Endothelial cell of umbilical vein (primary cell): ENCODE data around the gene CD44. TPM values are rescaled to one million over a fixed set of nuclear protein-coding genes. Genes with fewer than 3 reads are reported as not detected.
"Not testable (repeated sequence)": the region's sequence is repeated elsewhere in the genome, so short reads cannot be mapped to it uniquely, and the experiment has no call there.

ENCODE experiments used
- BruUV-seq: library from RNA; stranded (reverse); fragments of 400-500 nt; replicated peaks from 2 replicates; lab custom pipeline; 2021; lab: Mats Ljungman, UMichigan
- CTCF ChIA-PET: fragments of 300-600, 350-600 bp; sonication (Branson Sonifier 250); formaldehyde crosslinking; loops from one replicate; lab custom pipeline; 2021; ENCODE audit warnings: antibody characterized with exemption, inconsistent platforms; lab: Charles Lee
- POLR2A ChIA-PET: fragments of 300-600, 350-600 bp; sonication (Branson Sonifier 250); formaldehyde crosslinking; loops from one replicate; lab custom pipeline; 2021; ENCODE audit warnings: antibody characterized with exemption, inconsistent platforms; lab: Charles Lee
- DNase-seq: peaks from one replicate; pipeline ENCODE4 v3.0.0-alpha.2; 2011; ENCODE audit warnings: low read depth, low spot score
- FAIRE-seq: peaks from 2 replicates; lab custom pipeline; 2011; peaks lifted over from hg19 to GRCh38; lab: Jason Lieb, UNC
- H2AFZ ChIP-seq: 2 replicates; pipeline ENCODE4 v1.6.0; 2012; ENCODE audit warnings: low read depth, low read length, control low read depth, inconsistent platforms
- H3K27ac ChIP-seq: 2 replicates; pipeline ENCODE4 v1.5.1; 2011; ENCODE audit warnings: low read depth, mild to moderate bottlenecking, control low read depth, low read length, moderate library complexity; ENCODE audit not compliant: insufficient read depth
- H3K27me3 ChIP-seq, 2 experiments: 2 replicates each; pipeline versions ENCODE4 v1.6.0 to v1.6.1; 2011; ENCODE audit warnings: low read length in 2 of 2, mixed read lengths in 1 of 2; ENCODE audit not compliant: control insufficient read depth in 2 of 2, insufficient read depth in 2 of 2
- H3K36me3 ChIP-seq, 2 experiments: 2 replicates in 1 of 2; 3 replicates in 1 of 2; pipeline ENCODE4 v1.5.1; 2011; ENCODE audit warnings: low read length in 2 of 2, mild to moderate bottlenecking in 1 of 2, moderate library complexity in 1 of 2; ENCODE audit not compliant: control insufficient read depth in 2 of 2, insufficient read depth in 2 of 2; ENCODE audit errors: extremely low read depth in 1 of 2
- H3K4me1 ChIP-seq: 3 replicates; pipeline ENCODE4 v1.5.1; 2011; ENCODE audit warnings: mild to moderate bottlenecking, low read length; ENCODE audit not compliant: control insufficient read depth, insufficient read depth; ENCODE audit errors: extremely low read depth
- H3K4me2 ChIP-seq: 2 replicates; pipeline ENCODE4 v1.6.1; 2011; ENCODE audit warnings: low read length, control low read depth, mixed read lengths; ENCODE audit not compliant: insufficient read depth
- H3K4me3 ChIP-seq, 3 experiments: fragments of 200-600 bp in 1 of 3; sonication (generic), shearing (Covaris generic) in 1 of 3; replicated peaks in 1 of 3; 2 replicates each; pipeline ENCODE4 v1.5.1; 2011 to 2016; ENCODE audit warnings: control low read depth in 3 of 3, low read length in 3 of 3, mild to moderate bottlenecking in 2 of 3, inconsistent platforms in 1 of 3, low read depth in 1 of 3, moderate library complexity in 1 of 3; ENCODE audit not compliant: insufficient read depth in 1 of 3
- H3K79me2 ChIP-seq: 2 replicates; pipeline ENCODE4 v1.6.0; 2012; ENCODE audit warnings: low read length, inconsistent platforms; ENCODE audit not compliant: control insufficient read depth, insufficient read depth
- H3K9ac ChIP-seq: replicated peaks from 2 replicates; pipeline ENCODE3; 2011; ENCODE audit warnings: low read length, control low read depth; ENCODE audit not compliant: insufficient read depth; ENCODE audit errors: extremely low read depth
- H3K9me1 ChIP-seq: replicated peaks from 3 replicates; pipeline ENCODE4 v1.6.0; 2011; ENCODE audit warnings: mild to moderate bottlenecking, low read length; ENCODE audit not compliant: control insufficient read depth, insufficient read depth; ENCODE audit errors: extremely low read depth
- H3K9me3 ChIP-seq: replicated peaks from 2 replicates; pipeline ENCODE4 v1.5.1; 2012; ENCODE audit warnings: low read length, inconsistent platforms; ENCODE audit not compliant: control insufficient read depth, insufficient read depth
- H4K20me1 ChIP-seq: replicated peaks from 2 replicates; pipeline ENCODE3; 2011; ENCODE audit warnings: mild to moderate bottlenecking, low read length; ENCODE audit not compliant: control insufficient read depth, insufficient read depth; ENCODE audit errors: extremely low read depth
- CTCF ChIP-seq, 2 donors: IDR thresholded peaks; 1 replicate in 1 of 2; 2 replicates in 1 of 2; pipeline ENCODE4 v1.5.1; 2011; ENCODE audit warnings: low read length in 2 of 2, mild to moderate bottlenecking in 2 of 2, moderate library complexity in 2 of 2, control low read depth in 1 of 2, inconsistent platforms in 1 of 2, low read depth in 1 of 2; ENCODE audit not compliant: insufficient read depth in 1 of 2; ENCODE audit errors: extremely low read depth in 1 of 2
- EZH2 ChIP-seq: IDR thresholded peaks from 2 replicates; pipeline ENCODE4 v1.6.1; 2012; ENCODE audit warnings: borderline replicate concordance, low read depth, mild to moderate bottlenecking, moderate library complexity, low read length, inconsistent platforms; ENCODE audit not compliant: severe bottlenecking
- FOS ChIP-seq: IDR thresholded peaks from 2 replicates; pipeline ENCODE4 v1.6.1; 2011; ENCODE audit warnings: mild to moderate bottlenecking, low read length, moderate library complexity, borderline replicate concordance; ENCODE audit not compliant: insufficient read depth
- GATA2 ChIP-seq: IDR thresholded peaks from 2 replicates; pipeline ENCODE4 v1.7.0; 2011; ENCODE audit warnings: low read depth, mild to moderate bottlenecking, moderate library complexity, mixed read lengths, low read length; ENCODE audit not compliant: insufficient read length, insufficient read depth
- JUN ChIP-seq: IDR thresholded peaks from 2 replicates; pipeline ENCODE4 v1.6.1; 2011; ENCODE audit warnings: borderline replicate concordance, low read depth; ENCODE audit not compliant: insufficient read length, insufficient read depth
- MAX ChIP-seq: IDR thresholded peaks from 2 replicates; pipeline ENCODE4 v1.6.1; 2011; ENCODE audit not compliant: insufficient read depth, insufficient read length
- MYC ChIP-seq: IDR thresholded peaks from one replicate; pipeline ENCODE4 v1.6.1; 2011; ENCODE audit warnings: mild to moderate bottlenecking, low read depth, low read length
- POLR2A ChIP-seq: IDR thresholded peaks from 2 replicates; pipeline ENCODE4 v1.6.1; 2012; ENCODE audit warnings: low read depth, mild to moderate bottlenecking, control low read depth, low read length
- POLR2AphosphoS5 ChIP-seq: IDR thresholded peaks from 2 replicates; pipeline ENCODE4 v1.6.1; 2012; ENCODE audit warnings: low read depth, mild to moderate bottlenecking, control low read depth, low read length, moderate library complexity; ENCODE audit not compliant: insufficient read depth
- dilution Hi-C: fragments of 300-500 bp; cut with MboI; formaldehyde crosslinking; loops from one replicate; pipeline ENCODE4 v1.15.0; 2019; ENCODE audit warnings: low sequenced_read_pairs; ENCODE audit not compliant: extremely low pct_ligation_motif_present
- intact Hi-C: fragments of 100-400 bp; cut with micrococcal nuclease; formaldehyde crosslinking; loops from one replicate; pipeline ENCODE4 v1.10.0; 2022
- polyA plus RNA-seq, 4 experiments: library from polyadenylated mRNA; depleted of rRNA in 3 of 4; stranded (reverse) in 3 of 4; unstranded in 1 of 4; fragments of >200 nt; gene quantifications; 2 replicates each; pipeline versions ENCODE4 v1.2.1 to v1.2.3, GENCODE V29; 2011 to 2012; ENCODE audit warnings: missing spikeins in 1 of 4
- total RNA-seq: library from RNA; stranded (reverse); gene quantifications from 2 replicates; pipeline ENCODE4 v1.2.3, GENCODE V29; 2021

The CD44 gene
- total and polyA plus RNA-seq, 2 donors (not counting 3 experiments of a cell fraction or from before 2014, with no cell fraction given): 25.5 to 26.3 TPM

GRCh38 chr11:35089666-35090065 lies 49.3 kb upstream of the CD44 start:
- Histone ChIP-seq H3K4me3 (no peak overlapping the region), H3K9ac (no peak overlapping the region), H3K27ac (no peak overlapping the region), H3K36me3 (no peaks in the 10 kb centered on the region), H3K9me1 (no peaks in the 10 kb centered on the region), H3K79me2 (no peaks in the 10 kb centered on the region), H3K27me3 (no peaks in the 10 kb centered on the region), H3K9me3 (no peaks in the 10 kb centered on the region), H4K20me1 (no peaks in the 10 kb centered on the region), H3K4me1 (peaks cover 12% of the 10 kb centered on the region), H3K4me2 (no peak overlapping the region), H2AFZ (no peak overlapping the region)
- no peak for DNase-seq
- POLR2A ChIA-PET: interaction anchor here (0.7 kb wide), 1 partner anchor 191 kb away, joined by 3 read pairs; no protein-coding TSS in a partner anchor
- dilution Hi-C loops: no loop called here
- CTCF ChIA-PET: no interaction called here
- no peak for FAIRE-seq
- TF ChIP-seq GATA2: no peak
- no TSS peak for BruUV-seq
- intact Hi-C loops: loop anchor here (10.0 kb wide), 1 partner anchor 165 kb away; no protein-coding TSS in a partner anchor

- FAIRE-seq (no peak), DNase-seq (no peak)
- Histone ChIP-seq H3K4me3 (no peak overlapping the region), H3K27me3 (no peaks in the 10 kb centered on the region), H3K9me3 (no peaks in the 10 kb centered on the region), H2AFZ (no peak overlapping the region), H3K36me3 (no peaks in the 10 kb centered on the region), H3K9ac (no peak overlapping the region), H3K4me1 (peaks cover 12% of the 10 kb centered on the region), H3K9me1 (no peaks in the 10 kb centered on the region), H3K4me2 (no peak overlapping the region), H4K20me1 (no peaks in the 10 kb centered on the region), H3K27ac (no peak overlapping the region), H3K79me2 (no peaks in the 10 kb centered on the region)
- TF ChIP-seq CTCF (IDR thresholded peaks at IDR 0.05; ENCODE audit: extremely low read depth in 1 of 2, insufficient read depth in 1 of 2, low read depth in 1 of 2, low read length in 2 of 2): no peak
- no peak for TF ChIP-seq POLR2AphosphoS5
- TF ChIP-seq GATA2: no peak
- no peak for TF ChIP-seq JUN
- no peak for TF ChIP-seq MYC
- TF ChIP-seq EZH2: no peak
- TF ChIP-seq MAX: no peak
- no peak for TF ChIP-seq FOS
- TF ChIP-seq POLR2A: no peak
- ChIA-PET CTCF (no interaction called here), POLR2A (no interaction called here)
- intact Hi-C loops: no loop called here
- no TSS peak for BruUV-seq
- dilution Hi-C loops: no loop called here
Observed at GRCh38 chr11:35090125-35090524, 48.8 kb upstream of the CD44 start.

GRCh38 chr11:35090991-35091390 lies 48.0 kb upstream of the CD44 start:
- intact Hi-C loops, H3K27ac ChIP-seq, H3K27me3 ChIP-seq, H3K4me3 ChIP-seq, DNase-seq, H3K9me1 ChIP-seq, POLR2A ChIA-PET, H4K20me1 ChIP-seq, dilution Hi-C loops, H3K36me3 ChIP-seq, FAIRE-seq, H2AFZ ChIP-seq, BruUV-seq, H3K79me2 ChIP-seq, CTCF ChIA-PET, H3K9me3 ChIP-seq, H3K4me2 ChIP-seq, H3K9ac ChIP-seq: not testable (repeated sequence)
- peaks cover 12% of the 10 kb centered on the region for H3K4me1 ChIP-seq
